ENCODE data around the gene ACBD6. TPM values are rescaled to one million over a fixed set of nuclear protein-coding genes. Genes with fewer than 3 reads are reported as not detected.

Gene ACBD6
- total RNA-seq, 1 experiment from 2014 or later, result 63.7 TPM

DNA sequence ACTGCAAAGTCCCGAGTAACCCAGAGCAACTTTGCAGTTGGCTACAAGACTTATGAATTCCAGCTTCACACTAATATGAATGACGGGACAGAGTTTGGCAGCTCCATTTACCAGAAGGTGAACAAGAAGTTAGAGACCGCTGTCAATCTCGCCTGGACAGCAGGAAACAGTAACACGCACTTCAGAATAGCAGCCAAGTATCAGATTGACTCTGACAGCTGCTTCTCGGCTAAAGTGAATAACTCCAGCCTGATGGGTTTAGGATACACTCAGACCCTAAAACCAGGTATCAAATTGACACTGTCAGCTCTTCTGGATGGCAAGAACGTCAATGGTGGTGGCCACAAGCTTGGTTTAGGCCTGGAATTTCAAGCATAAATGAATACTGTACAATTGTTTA lies 66.8 kb downstream of the ACBD6 start:
- peaks cover 2% of the 10 kb centered on the region for H3K9me3 ChIP-seq (ENCODE audit: low read depth, low read length, poor library complexity, severe bottlenecking)
- POLR2A ChIA-PET (ENCODE audit: low non-redundant PET), result no interaction called here
- no peak overlapping the region for H3K4me3 ChIP-seq (ENCODE audit: low read depth, low read length, poor library complexity, severe bottlenecking)
- H3K36me3 ChIP-seq (ENCODE audit: insufficient read depth, low read length, poor library complexity, severe bottlenecking), result no peaks in the 10 kb centered on the region
- H3K27me3 ChIP-seq (replicated peaks; ENCODE audit: insufficient read depth, low read depth, low read length, poor library complexity), result no peaks in the 10 kb centered on the region
- H3K27ac ChIP-seq (ENCODE audit: low read depth, low read length, poor library complexity, severe bottlenecking), result no peak overlapping the region
- TF ChIP-seq, protein P1, sequence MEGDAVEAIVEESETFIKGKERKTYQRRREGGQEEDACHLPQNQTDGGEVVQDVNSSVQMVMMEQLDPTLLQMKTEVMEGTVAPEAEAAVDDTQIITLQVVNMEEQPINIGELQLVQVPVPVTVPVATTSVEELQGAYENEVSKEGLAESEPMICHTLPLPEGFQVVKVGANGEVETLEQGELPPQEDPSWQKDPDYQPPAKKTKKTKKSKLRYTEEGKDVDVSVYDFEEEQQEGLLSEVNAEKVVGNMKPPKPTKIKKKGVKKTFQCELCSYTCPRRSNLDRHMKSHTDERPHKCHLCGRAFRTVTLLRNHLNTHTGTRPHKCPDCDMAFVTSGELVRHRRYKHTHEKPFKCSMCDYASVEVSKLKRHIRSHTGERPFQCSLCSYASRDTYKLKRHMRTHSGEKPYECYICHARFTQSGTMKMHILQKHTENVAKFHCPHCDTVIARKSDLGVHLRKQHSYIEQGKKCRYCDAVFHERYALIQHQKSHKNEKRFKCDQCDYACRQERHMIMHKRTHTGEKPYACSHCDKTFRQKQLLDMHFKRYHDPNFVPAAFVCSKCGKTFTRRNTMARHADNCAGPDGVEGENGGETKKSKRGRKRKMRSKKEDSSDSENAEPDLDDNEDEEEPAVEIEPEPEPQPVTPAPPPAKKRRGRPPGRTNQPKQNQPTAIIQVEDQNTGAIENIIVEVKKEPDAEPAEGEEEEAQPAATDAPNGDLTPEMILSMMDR (conservative IDR thresholded peaks at IDR 0.05; ENCODE audit: low read depth, low read length), result no peak
- no peak for TF ChIP-seq EZH2 (IDR thresholded peaks at IDR 0.05; ENCODE audit: borderline replicate concordance, low read depth, low read length, poor library complexity, severe bottlenecking)
- no peaks in the 10 kb centered on the region for H3K4me1 ChIP-seq (ENCODE audit: insufficient read depth, low read length, poor library complexity, severe bottlenecking)
- DNase-seq (ENCODE audit: low spot score), result no peak
- intact Hi-C loops (cut with micrococcal nuclease; ENCODE audit: unreplicated experiment), result no loop called here
- no TSS peak for BruUV-seq (replicated peaks)
- CTCF ChIA-PET, result no interaction called here

- BruUV-seq (replicated peaks), result no TSS peak
- intact Hi-C loops (cut with micrococcal nuclease; ENCODE audit: unreplicated experiment), result no loop called here
- ChIA-PET POLR2A (ENCODE audit: low non-redundant PET) (no interaction called here), CTCF (no interaction called here)
- no peaks in the 10 kb centered on the region for H3K4me1 ChIP-seq (ENCODE audit: insufficient read depth, low read length, poor library complexity, severe bottlenecking)
- H3K27me3 ChIP-seq (replicated peaks; ENCODE audit: insufficient read depth, low read depth, low read length, poor library complexity), result no peaks in the 10 kb centered on the region
- H3K36me3 ChIP-seq (ENCODE audit: insufficient read depth, low read length, poor library complexity, severe bottlenecking), result no peaks in the 10 kb centered on the region
- DNase-seq (ENCODE audit: low spot score), result no peak
- H3K27ac ChIP-seq (ENCODE audit: low read depth, low read length, poor library complexity, severe bottlenecking), result no peak overlapping the region
- no peaks in the 10 kb centered on the region for H3K9me3 ChIP-seq (ENCODE audit: low read depth, low read length, poor library complexity, severe bottlenecking)
- TF ChIP-seq, protein P1 (conservative IDR thresholded peaks at IDR 0.05; ENCODE audit: low read depth, low read length), result no peak
- TF ChIP-seq EZH2 (IDR thresholded peaks at IDR 0.05; ENCODE audit: borderline replicate concordance, low read depth, low read length, poor library complexity, severe bottlenecking), result no peak
- H3K4me3 ChIP-seq (ENCODE audit: low read depth, low read length, poor library complexity, severe bottlenecking), result no peak overlapping the region
Measured at GRCh38 chr1:180433873-180434272, 68.5 kb downstream of the ACBD6 start.

GRCh38 chr1:180431683-180432082 lies 70.7 kb downstream of the ACBD6 start:
- no peak for TF ChIP-seq EZH2 (IDR thresholded peaks at IDR 0.05; ENCODE audit: borderline replicate concordance, low read depth, low read length, poor library complexity, severe bottlenecking)
- no TSS peak for BruUV-seq (replicated peaks)
- Histone ChIP-seq H3K27me3 (replicated peaks; ENCODE audit: insufficient read depth, low read depth, low read length, poor library complexity) (no peaks in the 10 kb centered on the region), H3K4me3 (ENCODE audit: low read depth, low read length, poor library complexity, severe bottlenecking) (no peak overlapping the region), H3K9me3 (ENCODE audit: low read depth, low read length, poor library complexity, severe bottlenecking) (no peaks in the 10 kb centered on the region), H3K4me1 (ENCODE audit: insufficient read depth, low read length, poor library complexity, severe bottlenecking) (no peaks in the 10 kb centered on the region), H3K36me3 (ENCODE audit: insufficient read depth, low read length, poor library complexity, severe bottlenecking) (no peaks in the 10 kb centered on the region), H3K27ac (ENCODE audit: low read depth, low read length, poor library complexity, severe bottlenecking) (no peak overlapping the region)
- POLR2A ChIA-PET (ENCODE audit: low non-redundant PET), result no interaction called here
- DNase-seq (ENCODE audit: low spot score), result no peak
- intact Hi-C loops (cut with micrococcal nuclease; ENCODE audit: unreplicated experiment), result no loop called here
- CTCF ChIA-PET, result no interaction called here
